GM18907 (cell line): ENCODE measurements around the gene MC5R.
"Not testable (repeated sequence)": the region's sequence is repeated elsewhere in the genome, so short reads cannot be mapped to it uniquely, and the experiment has no call there.

Source experiments
- ATAC-seq: cut with Tn5 transposase; IDR thresholded peaks from one replicate; pipeline ENCODE4 v1.9.1; 2021; ENCODE audit warnings: mild to moderate bottlenecking, moderate library complexity; ENCODE audit not compliant: unreplicated experiment

MC5R gene

GRCh38 chr18:13836559-13836958, 12.6 kb downstream of the MC5R start:
- ATAC-seq, result no peak

DNA sequence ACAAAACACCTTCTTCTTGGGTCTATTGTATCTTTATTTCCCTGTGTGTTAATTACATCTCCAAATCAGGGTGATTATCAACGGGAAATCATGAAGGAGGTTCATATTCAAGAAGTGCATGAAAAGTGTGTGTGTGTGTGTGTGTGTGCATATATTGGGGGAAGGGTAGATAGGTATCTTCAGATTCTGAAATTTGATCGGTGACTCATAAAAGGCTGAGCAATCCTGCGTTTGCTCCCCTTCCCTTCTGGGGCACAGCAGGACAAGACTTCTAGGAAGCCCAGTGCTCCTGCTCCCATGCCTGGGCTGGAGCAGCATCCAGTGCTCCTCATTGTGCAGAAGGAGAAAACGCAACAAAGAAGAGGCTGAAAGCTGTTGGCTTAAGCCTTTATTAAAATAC, 25.8 kb downstream of the MC5R start:
- no peak for ATAC-seq

- ATAC-seq, result not testable (repeated sequence)
These were observed 38.9 kb downstream of the MC5R start for GRCh38 chr18:13862898-13863297.

- ATAC-seq, result no peak
These were observed 44.7 kb downstream of the MC5R start for GRCh38 chr18:13868501-13869271.

GRCh38 chr18:13871701-13872100, 47.8 kb downstream of the MC5R start:
- ATAC-seq, result no peak

GRCh38 chr18:13872373-13872772, 48.4 kb downstream of the MC5R start:
- ATAC-seq, result no peak

- ATAC-seq, result no peak
These were observed 49.0 kb downstream of the MC5R start for GRCh38 chr18:13872932-13873331.

GRCh38 chr18:13874558-13874957, 50.6 kb downstream of the MC5R start:
- ATAC-seq, result no peak
